GM19351 (cell line): ENCODE data around the gene PPFIBP1.
A peak's percentile ranks its signal among the peaks of the same experiment; 100 is the strongest.

ENCODE experiments used
- ATAC-seq: cut with Tn5 transposase; IDR thresholded peaks from one replicate; pipeline ENCODE4 v1.9.1; 2021; ENCODE audit warnings: mild to moderate bottlenecking, moderate library complexity; ENCODE audit not compliant: unreplicated experiment

Gene PPFIBP1

GRCh38 chr12:27523642-27524493 lies at the start of gene PPFIBP1:
Gene PPFIBP1 (plus strand): TSS chr12:27524206. CDS start chr12:27633397, 109,191 bp downstream.
- ATAC-seq, result peak; percentile 92

- no peak for ATAC-seq
Measured at GRCh38 chr12:27474344-27474743, 49.7 kb upstream of the PPFIBP1 start.

GRCh38 chr12:27477049-27477448 lies 47.0 kb upstream of the PPFIBP1 start:
- ATAC-seq, result no peak

GRCh38 chr12:27478949-27479348 lies 45.1 kb upstream of the PPFIBP1 start:
- ATAC-seq, result no peak

GRCh38 chr12:27480016-27480415 lies 44.0 kb upstream of the PPFIBP1 start:
- no peak for ATAC-seq

- no peak for ATAC-seq
Measured at GRCh38 chr12:27486961-27487360, 37.0 kb upstream of the PPFIBP1 start.

- no peak for ATAC-seq
Measured at GRCh38 chr12:27488479-27488878, 35.5 kb upstream of the PPFIBP1 start.

GRCh38 chr12:27491226-27491625 lies 32.8 kb upstream of the PPFIBP1 start:
- no peak for ATAC-seq

- ATAC-seq, result no peak
Measured at GRCh38 chr12:27493260-27493940, 30.6 kb upstream of the PPFIBP1 start.

- no peak for ATAC-seq
Measured at GRCh38 chr12:27497446-27497845, 26.6 kb upstream of the PPFIBP1 start.

GRCh38 chr12:27498149-27498548 lies 25.9 kb upstream of the PPFIBP1 start:
- ATAC-seq, result peak; percentile 96

- no peak for ATAC-seq
Measured at GRCh38 chr12:27498761-27499160, 25.2 kb upstream of the PPFIBP1 start.

GRCh38 chr12:27499377-27499776 lies 24.6 kb upstream of the PPFIBP1 start:
- ATAC-seq, result no peak

GRCh38 chr12:27500546-27500945 lies 23.5 kb upstream of the PPFIBP1 start:
- no peak for ATAC-seq

- ATAC-seq, result no peak
Measured at GRCh38 chr12:27502021-27502435, 22.0 kb upstream of the PPFIBP1 start.

- no peak for ATAC-seq
Measured at GRCh38 chr12:27504507-27504906, 19.5 kb upstream of the PPFIBP1 start.

GRCh38 chr12:27505109-27505508 lies 18.9 kb upstream of the PPFIBP1 start:
- ATAC-seq, result no peak

GRCh38 chr12:27505761-27506160 lies 18.2 kb upstream of the PPFIBP1 start:
- ATAC-seq, result no peak

- ATAC-seq, result no peak
Measured at GRCh38 chr12:27506645-27507189, 17.3 kb upstream of the PPFIBP1 start.

GRCh38 chr12:27508736-27509431 lies 15.1 kb upstream of the PPFIBP1 start:
- ATAC-seq, result no peak

- ATAC-seq, result no peak
Measured at GRCh38 chr12:27511031-27511722, 12.8 kb upstream of the PPFIBP1 start.
